GM20000 (cell line): ENCODE measurements around the gene SRMS.

Experiments used
- DNase-seq: peaks from one replicate; pipeline ENCODE4 v3.0.0; 2012; ENCODE audit warnings: low spot score
- CTCF ChIP-seq: IDR thresholded peaks from 2 replicates; pipeline ENCODE4 v1.5.1; 2012; ENCODE audit warnings: mild to moderate bottlenecking, control low read depth; ENCODE audit errors: extremely low read depth, missing control alignments

SRMS gene

GRCh38 chr20:63522091-63522868, 25.3 kb downstream of the SRMS start:
- TF ChIP-seq CTCF: no peak
- DNase-seq: no peak

DNA sequence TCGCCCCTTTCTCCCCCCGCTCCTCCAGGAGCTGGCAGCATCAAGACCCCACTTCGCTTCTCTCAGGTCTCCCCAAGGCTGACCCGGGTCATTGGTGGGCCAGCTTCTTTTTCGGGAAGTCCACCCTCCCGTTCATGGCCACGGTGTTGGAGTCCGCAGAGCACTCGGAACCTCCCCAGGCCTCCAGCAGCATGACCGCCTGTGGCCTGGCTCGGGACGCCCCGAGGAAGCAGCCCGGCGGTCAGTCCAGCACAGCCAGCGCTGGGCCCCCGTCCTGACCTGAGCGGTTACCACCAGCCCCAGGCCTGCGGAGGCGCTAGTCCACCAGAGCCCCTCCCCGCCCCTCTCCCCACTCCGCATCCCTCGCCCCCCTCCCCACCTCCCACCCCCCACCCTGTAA, 25.9 kb downstream of the SRMS start:
- DNase-seq: no peak
- no peak for TF ChIP-seq CTCF

GRCh38 chr20:63520934-63521601, 26.5 kb downstream of the SRMS start:
- no peak for TF ChIP-seq CTCF
- DNase-seq: peak; percentile 92

GRCh38 chr20:63520504-63520933, 27.0 kb downstream of the SRMS start, which contains the start of gene PPDPF:
TSS of gene PPDPF (plus strand) at chr20:63520765. CDS start at chr20:63521309, 544 bp downstream.
- DNase-seq: peak; percentile 100
- TF ChIP-seq CTCF: no peak

DNA sequence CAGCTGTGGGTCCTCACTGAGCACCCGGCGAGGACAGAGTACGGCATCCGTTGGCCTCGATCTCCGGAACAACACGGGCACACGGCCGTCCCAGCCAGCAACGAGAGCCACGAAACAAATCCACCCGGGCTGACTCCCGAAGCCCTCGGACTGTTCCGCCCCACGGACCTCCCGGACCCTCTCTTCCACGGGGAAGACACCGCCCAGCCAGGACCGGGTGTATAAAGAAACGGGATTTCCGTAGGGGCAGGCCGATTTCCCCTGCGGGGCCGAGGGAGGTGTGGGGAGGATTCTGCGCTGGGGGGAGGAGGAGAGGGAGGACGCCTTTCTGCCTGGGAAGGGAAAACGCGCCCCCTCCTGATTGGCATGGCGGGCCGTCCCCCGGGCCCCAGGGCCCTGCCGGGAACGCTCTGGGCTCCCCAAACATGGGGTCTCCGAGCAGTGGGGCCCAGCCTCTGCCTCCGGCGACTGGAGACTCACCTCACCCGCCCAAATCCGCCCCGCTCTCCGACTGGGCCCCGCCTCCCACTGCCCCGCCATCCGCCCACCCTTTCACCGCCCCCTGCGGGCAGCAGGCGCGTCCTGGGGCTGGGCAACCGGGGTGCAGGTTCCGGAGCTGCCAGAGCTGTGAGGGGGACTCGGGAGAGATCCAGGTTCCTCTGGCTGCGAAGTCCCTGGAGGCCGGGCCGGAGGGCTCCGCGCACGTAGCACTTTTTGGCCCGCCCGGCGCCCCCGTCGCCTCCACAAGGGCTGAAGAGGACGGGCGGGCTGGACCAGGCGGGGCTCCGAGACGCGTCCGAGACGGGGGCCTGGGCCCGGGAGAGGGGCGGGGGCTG, 27.7 kb downstream of the SRMS start:
- peak; percentile 86 for DNase-seq
- no peak for TF ChIP-seq CTCF

GRCh38 chr20:63518946-63519667, 28.4 kb downstream of the SRMS start:
- DNase-seq: no peak
- no peak for TF ChIP-seq CTCF
